ENCODE results near the gene SMAD3. TPM values are rescaled to one million over a fixed set of nuclear protein-coding genes. Genes with fewer than 3 reads are reported as not detected.

SMAD3 gene
- total RNA-seq, result 113 and 114 TPM in 2 replicates

GRCh38 chr15:67065531-67066005 is at the start of gene SMAD3:
SMAD3 (plus strand) TSS chr15:67065602; CDS start chr15:67066155, 553 bp downstream.

Other genes starting within 250 kb of the SMAD3 start
- 44.8 and 47.7 TPM in 2 replicates for gene AAGAB, start 189.1 kb downstream of the SMAD3 start, total RNA-seq
- gene IQCH, start 189.2 kb downstream of the SMAD3 start, total RNA-seq, result 4.2 and 7.3 TPM in 2 replicates